ENCODE measurements around the gene OGFOD1. TPM values are rescaled to one million over a fixed set of nuclear protein-coding genes. Genes with fewer than 3 reads are reported as not detected.
"Not testable (repeated sequence)": the region's sequence is repeated elsewhere in the genome, so short reads cannot be mapped to it uniquely, and the experiment has no call there.

The OGFOD1 gene
- total RNA-seq, 1 donor from 2014 or later, result 140 TPM

- DNase-seq (ENCODE audit: low read depth), result no peak
Observed at GRCh38 chr16:56480776-56481467, 29.6 kb downstream of the OGFOD1 start.

DNA sequence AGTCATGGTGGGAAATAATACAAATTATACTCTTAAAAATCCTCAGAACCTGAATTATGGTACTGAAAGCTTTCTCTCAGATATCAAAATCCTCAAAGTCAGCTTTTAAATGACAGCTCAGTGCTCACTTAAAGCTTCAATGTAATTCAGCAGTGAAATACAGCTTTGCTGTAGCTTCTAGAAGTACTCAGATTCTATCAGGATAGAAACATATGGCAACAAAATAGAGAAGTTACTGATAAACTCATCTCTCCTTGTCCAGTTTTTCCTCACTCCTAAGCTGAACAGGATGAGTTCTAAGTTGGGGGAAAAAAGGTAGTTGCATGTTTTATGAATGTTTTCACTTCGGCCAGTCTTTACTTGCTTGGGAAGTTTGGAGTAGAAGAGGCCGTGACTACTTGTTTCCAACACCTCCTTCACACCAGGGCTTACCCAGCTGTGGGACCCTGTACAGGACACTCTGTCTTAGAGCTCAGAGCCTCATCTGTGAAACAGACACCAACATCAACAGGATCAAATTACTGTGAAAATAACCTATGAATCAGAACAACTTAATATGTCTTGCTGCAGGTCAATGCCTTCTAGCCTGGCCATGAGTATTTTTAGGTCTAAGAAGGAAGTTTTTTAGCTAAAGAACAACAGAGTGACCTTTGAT lies 30.2 kb downstream of the OGFOD1 start:
- peak; percentile 29 for DNase-seq (ENCODE audit: low read depth)

- no peak for DNase-seq (ENCODE audit: low read depth)
Observed at GRCh38 chr16:56482683-56483236, 31.4 kb downstream of the OGFOD1 start.

GRCh38 chr16:56483394-56483793 lies 32.0 kb downstream of the OGFOD1 start:
- no peak for DNase-seq (ENCODE audit: low read depth)

GRCh38 chr16:56488035-56488434 lies 36.7 kb downstream of the OGFOD1 start:
- DNase-seq (ENCODE audit: low read depth), result no peak

DNA sequence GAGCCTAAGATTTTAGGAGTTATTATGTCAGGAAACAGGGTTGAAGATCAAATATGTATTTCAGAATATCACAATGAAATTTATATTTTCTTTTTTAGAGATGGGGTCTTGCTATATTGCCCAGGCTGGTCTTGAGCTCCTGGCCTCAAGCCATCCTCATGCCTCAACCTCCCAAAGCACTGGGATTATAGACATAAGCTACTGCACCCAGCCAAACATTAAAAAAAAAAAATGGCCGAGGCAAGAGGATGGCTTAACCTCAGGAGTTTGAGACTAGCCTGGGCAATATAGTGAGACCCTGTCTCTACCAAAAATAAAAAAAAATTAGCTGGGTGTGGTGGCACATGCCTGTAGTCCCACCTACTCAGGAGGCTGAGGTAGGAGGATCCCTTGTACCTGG lies 37.5 kb downstream of the OGFOD1 start:
- not testable (repeated sequence) for DNase-seq (ENCODE audit: low read depth)

DNA sequence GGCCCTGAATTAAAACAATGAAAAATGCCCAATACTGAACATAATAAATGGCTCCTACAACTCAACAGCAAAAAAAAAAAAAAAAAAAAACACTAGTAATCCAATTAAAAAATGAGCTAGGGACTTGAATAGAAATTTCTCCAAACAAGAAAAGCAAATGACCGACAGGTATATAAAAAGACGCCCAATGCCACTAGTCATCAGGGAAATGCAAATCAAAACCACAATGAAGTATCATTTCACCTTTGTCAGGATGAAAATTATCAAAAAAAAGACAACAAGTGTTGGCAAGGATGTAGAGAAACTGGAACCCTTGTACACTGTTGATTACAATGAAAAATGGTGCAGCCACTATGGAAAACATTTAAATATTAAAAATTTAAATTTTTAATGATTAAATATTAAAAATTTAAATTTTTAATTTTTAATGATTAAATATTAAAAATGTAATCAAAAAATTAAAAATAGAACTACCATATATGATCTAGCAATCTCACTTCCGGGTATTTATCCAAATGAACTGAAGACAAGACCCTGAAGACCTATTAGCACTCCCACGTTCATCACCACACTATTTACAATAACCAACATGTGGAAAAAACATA lies 40.4 kb downstream of the OGFOD1 start:
- no peak for DNase-seq (ENCODE audit: low read depth)

DNA sequence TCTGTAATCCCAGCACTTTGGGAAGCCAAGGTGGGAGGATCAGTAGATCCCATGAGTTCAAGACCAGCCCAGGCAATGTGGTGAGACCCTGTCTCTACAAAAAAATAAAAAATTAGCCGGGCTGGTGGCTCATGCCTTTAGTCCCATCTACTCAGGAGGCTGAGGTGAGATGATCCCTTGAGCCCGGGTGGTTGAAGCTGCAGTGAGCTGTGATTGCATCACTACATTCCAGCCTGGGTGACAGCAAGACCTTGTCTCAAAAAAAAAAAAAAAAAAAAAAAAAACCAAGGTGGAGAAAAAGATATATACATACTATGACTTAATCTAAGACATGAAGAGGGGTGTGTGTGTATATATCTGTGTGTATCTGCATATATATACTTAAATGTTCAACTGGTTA lies 41.8 kb downstream of the OGFOD1 start:
- DNase-seq (ENCODE audit: low read depth), result no peak

GRCh38 chr16:56493815-56494214 lies 42.5 kb downstream of the OGFOD1 start:
- no peak for DNase-seq (ENCODE audit: low read depth)

- no peak for DNase-seq (ENCODE audit: low read depth)
Observed at GRCh38 chr16:56505181-56505580, 53.8 kb downstream of the OGFOD1 start.

GRCh38 chr16:56506941-56507340 lies 55.6 kb downstream of the OGFOD1 start:
- no peak for DNase-seq (ENCODE audit: low read depth)

DNA sequence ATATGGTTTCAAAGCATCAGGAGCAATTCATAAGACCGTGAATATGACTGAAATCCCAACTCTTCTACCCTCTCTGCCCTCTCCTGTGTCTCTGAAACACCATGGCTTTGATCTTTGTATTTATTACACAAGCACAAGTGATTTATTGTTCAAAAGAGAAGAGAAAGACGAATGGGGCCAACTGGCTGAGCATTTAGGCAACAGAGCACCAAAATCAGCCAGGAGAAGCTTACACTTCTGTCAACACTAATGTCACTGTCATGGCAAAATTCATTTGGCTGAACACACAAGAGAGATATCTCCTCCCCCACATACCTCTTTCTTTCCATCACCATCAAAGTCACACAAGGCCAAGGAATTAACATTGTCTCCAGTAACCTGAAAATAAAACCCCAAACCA lies 59.2 kb downstream of the OGFOD1 start:
- no peak for DNase-seq (ENCODE audit: low read depth)

- no peak for DNase-seq (ENCODE audit: low read depth)
Observed at GRCh38 chr16:56512025-56512424, 60.7 kb downstream of the OGFOD1 start.

DNA sequence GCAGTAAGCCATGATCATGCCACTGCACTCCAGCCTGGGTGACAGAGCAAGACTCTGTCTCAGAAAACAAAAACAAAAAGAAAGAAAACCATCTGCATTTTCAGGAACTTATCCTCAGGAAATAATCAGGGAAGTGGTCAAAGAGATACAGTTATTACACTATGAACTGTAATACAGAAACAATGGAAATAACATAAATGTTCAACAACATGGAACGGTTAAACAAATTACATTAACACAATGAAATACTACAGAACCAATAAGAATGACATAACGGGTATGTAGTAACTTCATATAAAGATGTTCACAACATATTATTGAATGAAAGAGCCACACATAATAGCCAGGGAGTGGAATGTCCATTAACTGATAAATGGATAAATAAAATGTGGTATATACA lies 61.7 kb downstream of the OGFOD1 start:
- no peak for DNase-seq (ENCODE audit: low read depth)

DNA sequence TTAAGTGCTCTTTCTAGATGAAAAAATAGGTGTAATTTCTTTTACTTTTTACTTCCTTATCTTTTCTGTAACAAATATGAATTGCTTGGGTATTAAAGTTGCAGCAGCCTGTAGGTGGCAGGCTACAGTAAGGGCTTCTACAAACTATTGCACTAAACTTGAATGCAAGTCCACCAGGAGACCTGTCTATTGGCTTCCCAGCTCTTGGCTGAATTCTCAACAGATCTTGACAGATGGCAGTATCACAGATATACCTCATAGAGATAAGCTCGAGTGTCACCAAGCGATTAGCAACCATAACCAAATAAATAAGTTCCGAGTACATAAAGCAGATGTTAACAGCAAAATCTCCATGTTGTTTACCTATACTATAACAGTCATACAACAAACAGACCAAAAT lies 62.6 kb downstream of the OGFOD1 start:
- peak; percentile 76 for DNase-seq (ENCODE audit: low read depth)

- peak; percentile 83 for DNase-seq (ENCODE audit: low read depth)
Observed at GRCh38 chr16:56514845-56515244, 63.5 kb downstream of the OGFOD1 start.

DNA sequence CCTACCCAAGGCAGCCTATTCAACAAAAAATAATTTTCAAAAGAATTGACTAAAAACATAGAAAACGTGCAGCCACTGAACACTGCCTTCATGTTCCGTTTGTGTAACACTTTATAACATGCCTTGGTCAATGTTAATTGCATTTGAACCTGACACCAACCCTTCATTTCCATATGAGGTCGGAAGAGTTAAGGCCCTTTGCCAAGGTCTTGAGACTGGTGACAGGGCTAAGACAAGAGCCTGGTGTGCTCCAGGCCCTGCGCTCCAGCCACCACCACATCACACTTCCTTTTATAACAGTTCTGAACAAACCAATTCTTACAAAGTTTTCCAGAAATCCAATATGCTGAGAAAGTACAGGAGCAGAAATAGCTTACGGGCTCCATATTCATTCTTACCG lies 64.3 kb downstream of the OGFOD1 start:
- no peak for DNase-seq (ENCODE audit: low read depth)

GRCh38 chr16:56517206-56517605 lies 65.9 kb downstream of the OGFOD1 start:
- no peak for DNase-seq (ENCODE audit: low read depth)

GRCh38 chr16:56518425-56518824 lies 67.1 kb downstream of the OGFOD1 start:
- peak; percentile 16 for DNase-seq (ENCODE audit: low read depth)

- DNase-seq (ENCODE audit: low read depth), result peak; percentile 70
Observed at GRCh38 chr16:56519459-56520250, 68.3 kb downstream of the OGFOD1 start, which contains the start of gene BBS2. TSS of gene BBS2 (minus strand) at chr16:56520024. CDS start at chr16:56519862, 162 bp downstream.

DNA sequence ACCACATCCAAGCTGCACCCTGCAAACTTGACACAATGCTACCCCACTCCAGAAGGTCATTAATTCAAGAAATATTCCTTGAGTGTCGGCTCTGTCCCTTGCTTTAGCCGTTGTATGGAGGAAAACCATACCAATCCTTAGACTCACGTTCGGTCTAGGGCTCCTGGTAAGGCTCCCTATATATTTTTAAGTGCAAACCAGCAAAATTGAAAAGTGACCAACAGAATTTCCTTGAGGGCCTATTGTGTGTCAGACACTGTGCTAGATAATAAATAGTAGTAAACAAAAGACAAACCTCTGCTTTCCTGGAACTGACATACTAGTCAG lies 68.9 kb downstream of the OGFOD1 start:
- no peak for DNase-seq (ENCODE audit: low read depth)

DNA sequence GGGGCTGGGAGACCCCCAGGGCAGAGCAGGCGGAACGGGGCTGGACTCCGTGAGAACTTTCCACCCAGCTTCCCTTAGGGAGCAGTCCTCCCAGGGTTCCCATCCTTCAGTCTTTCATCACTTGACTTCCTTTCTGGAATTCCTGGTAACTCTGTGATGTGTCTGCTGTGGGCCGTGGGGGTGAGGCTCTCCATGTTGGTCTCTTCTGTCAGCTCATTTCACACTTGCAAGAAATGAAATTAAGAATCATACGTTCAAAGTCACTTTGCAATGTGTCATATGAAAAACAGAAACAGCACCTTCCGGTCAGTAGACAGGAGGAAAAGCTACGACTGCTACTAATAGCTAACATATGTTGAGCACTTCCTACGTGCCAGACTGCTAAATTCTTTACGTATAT lies 73.9 kb downstream of the OGFOD1 start:
- DNase-seq (ENCODE audit: low read depth), result no peak

All from renal cortical epithelial cell (primary cell).